ENCODE data around the gene USF3. TPM values are rescaled to one million over a fixed set of nuclear protein-coding genes. Genes with fewer than 3 reads are reported as not detected.

USF3 gene
- total and polyA plus RNA-seq, 3 donors from 2014 or later, result 8.6 to 25.4 (median 22.7) TPM

GRCh38 chr3:113664523-113665094 lies 31.8 kb downstream of the USF3 start:
- intact Hi-C loops (cut with DNase I; ENCODE audit: low total_unique reads), result no loop called here
- no peak overlapping the region for H3K4me3 ChIP-seq
- TF ChIP-seq CTCF (IDR thresholded peaks at IDR 0.05) (no peak), POLR2A (IDR thresholded peaks at IDR 0.05) (no peak)

GRCh38 chr3:113663761-113664160 lies 32.7 kb downstream of the USF3 start:
- Histone ChIP-seq H3K9me3 (no peaks in the 10 kb centered on the region), H3K4me1 (no peaks in the 10 kb centered on the region), H3K4me3 (no peak overlapping the region), H3K36me3 (ENCODE audit: low read depth, missing control alignments) (no peaks in the 10 kb centered on the region), H3K27ac (no peak overlapping the region), H3K27me3 (no peaks in the 10 kb centered on the region)
- TF ChIP-seq POLR2A (IDR thresholded peaks at IDR 0.05) (no peak), CTCF (IDR thresholded peaks at IDR 0.05) (no peak)
- WGBS, 2 donors, result 72 to 80% methylated on average over 1 of the region's 1 CpG
- intact Hi-C loops (cut with DNase I; ENCODE audit: low total_unique reads), result no loop called here
- DNase-seq, result no peak

More at GRCh38 chr3:113664523-113665094, 31.8 kb downstream of the USF3 start:
- Histone ChIP-seq H3K9me3 (no peaks in the 10 kb centered on the region), H3K27ac (no peak overlapping the region), H3K36me3 (ENCODE audit: low read depth, missing control alignments) (no peaks in the 10 kb centered on the region), H3K27me3 (no peaks in the 10 kb centered on the region), H3K4me1 (no peaks in the 10 kb centered on the region)
- DNase-seq, result no peak

GRCh38 chr3:113663324-113663750 lies 33.1 kb downstream of the USF3 start:
- Histone ChIP-seq H3K27ac (no peak overlapping the region), H3K4me1 (no peaks in the 10 kb centered on the region), H3K9me3 (no peaks in the 10 kb centered on the region), H3K36me3 (ENCODE audit: low read depth, missing control alignments) (no peaks in the 10 kb centered on the region), H3K27me3 (no peaks in the 10 kb centered on the region), H3K4me3 (no peak overlapping the region)
- WGBS, 2 donors, result 94 to 97% methylated on average over 3 of the region's 3 CpGs
- intact Hi-C loops (cut with DNase I; ENCODE audit: low total_unique reads), result no loop called here
- no peak for DNase-seq
- no peak for TF ChIP-seq POLR2A (IDR thresholded peaks at IDR 0.05)
- no peak for TF ChIP-seq CTCF (IDR thresholded peaks at IDR 0.05)

DNA sequence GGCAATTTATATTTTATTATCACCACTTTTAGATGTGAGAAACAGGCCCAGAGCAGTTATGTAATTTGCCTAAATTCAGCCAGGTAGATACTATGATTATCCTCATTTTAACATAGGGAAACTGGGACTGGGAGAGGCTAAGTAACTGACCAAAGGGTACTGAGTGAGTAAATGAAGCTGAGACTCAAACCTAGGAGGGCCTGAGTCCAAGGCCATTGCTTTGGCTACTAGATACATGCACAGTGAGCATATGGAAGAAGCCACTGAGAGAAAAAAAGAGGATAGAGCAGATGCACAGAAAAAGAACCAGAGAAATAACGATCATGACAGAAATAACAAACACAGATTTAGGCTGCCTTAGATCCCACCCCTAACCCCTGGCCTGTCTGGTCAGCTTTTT lies 33.6 kb downstream of the USF3 start:
- no peak for DNase-seq
- Histone ChIP-seq H3K9me3 (no peaks in the 10 kb centered on the region), H3K36me3 (ENCODE audit: low read depth, missing control alignments) (no peaks in the 10 kb centered on the region), H3K4me3 (no peak overlapping the region), H3K27ac (no peak overlapping the region), H3K27me3 (no peaks in the 10 kb centered on the region), H3K4me1 (no peaks in the 10 kb centered on the region)
- no peak for TF ChIP-seq POLR2A (IDR thresholded peaks at IDR 0.05)
- 60 to 67% methylated on average over 1 of the region's 1 CpG for WGBS, 2 donors
- intact Hi-C loops (cut with DNase I; ENCODE audit: low total_unique reads), result no loop called here

DNA sequence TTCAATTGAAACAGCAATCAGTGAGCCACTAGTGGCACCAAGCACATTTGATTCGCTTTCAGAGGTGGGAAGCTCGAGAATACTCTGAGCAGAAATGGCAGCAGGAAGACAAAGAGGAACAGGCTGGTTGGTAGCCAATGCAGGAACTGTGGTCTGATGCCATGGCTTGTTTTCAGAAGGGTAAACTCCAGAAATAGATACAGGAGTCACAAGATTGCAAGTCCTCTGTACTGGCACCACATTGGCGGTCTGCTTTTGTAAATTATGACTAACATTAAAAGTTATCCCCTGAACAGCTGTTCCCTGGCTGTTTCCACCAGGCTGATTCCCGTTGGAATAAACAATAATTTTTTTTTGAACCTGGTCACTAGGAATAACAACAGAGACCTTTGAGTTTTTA lies 35.5 kb downstream of the USF3 start:
- no peaks in the 10 kb centered on the region for H3K4me1 ChIP-seq
- H3K9me3 ChIP-seq, result no peaks in the 10 kb centered on the region
- TF ChIP-seq POLR2A (IDR thresholded peaks at IDR 0.05) (no peak), CTCF (IDR thresholded peaks at IDR 0.05) (no peak)
- intact Hi-C loops (cut with DNase I; ENCODE audit: low total_unique reads), result no loop called here
- no peak overlapping the region for H3K4me3 ChIP-seq
- DNase-seq, result no peak
- no peaks in the 10 kb centered on the region for H3K36me3 ChIP-seq (ENCODE audit: low read depth, missing control alignments)
- 89 to 91% methylated on average over 4 of the region's 4 CpGs for WGBS, 2 donors
- no peaks in the 10 kb centered on the region for H3K27me3 ChIP-seq
- H3K27ac ChIP-seq, result no peak overlapping the region
